ENCODE results near the gene LRRC56.
A peak's percentile ranks its signal among the peaks of the same experiment; 100 is the strongest.

LRRC56 gene
- 7.6 to 11.5 (median 9.0) reads per million in 4 donors for total RNA-seq

- peak; percentile 84 to 89 (median 87) for DNase-seq
Measured at GRCh38 chr11:536841-537621, at the start of gene LRRC56. TSS of gene LRRC56 (plus strand) at chr11:537527. CDS start at chr11:540685, 3,158 bp downstream.

- no peak for DNase-seq
Measured at GRCh38 chr11:487571-488021, 49.7 kb upstream of the LRRC56 start.

- DNase-seq = no peak
Measured at GRCh38 chr11:488062-488461, 49.3 kb upstream of the LRRC56 start.

- no peak for DNase-seq
Measured at GRCh38 chr11:488579-488978, 48.7 kb upstream of the LRRC56 start.

- no peak for DNase-seq
Measured at GRCh38 chr11:488992-489391, 48.3 kb upstream of the LRRC56 start.

GRCh38 chr11:489610-490185 is 47.6 kb upstream of the LRRC56 start:
- DNase-seq = no peak

GRCh38 chr11:490186-490929 is 47.0 kb upstream of the LRRC56 start:
- no peak for DNase-seq

GRCh38 chr11:490930-491260 is 46.4 kb upstream of the LRRC56 start:
- no peak for DNase-seq

- DNase-seq = no peak
Measured at GRCh38 chr11:491358-491757, 46.0 kb upstream of the LRRC56 start.

- DNase-seq = no peak
Measured at GRCh38 chr11:492427-493226, 44.7 kb upstream of the LRRC56 start.

GRCh38 chr11:494761-495536 is 42.4 kb upstream of the LRRC56 start:
- DNase-seq = no peak

GRCh38 chr11:495537-495931 is 41.8 kb upstream of the LRRC56 start:
- DNase-seq = no peak

- DNase-seq = no peak
Measured at GRCh38 chr11:496834-497564, 40.3 kb upstream of the LRRC56 start.

- no peak for DNase-seq
Measured at GRCh38 chr11:497565-498296, 39.6 kb upstream of the LRRC56 start.

GRCh38 chr11:498297-499181 is 38.8 kb upstream of the LRRC56 start:
- DNase-seq = no peak

- no peak for DNase-seq
Measured at GRCh38 chr11:499201-500076, 37.9 kb upstream of the LRRC56 start.

GRCh38 chr11:501001-501682 is 36.2 kb upstream of the LRRC56 start:
- DNase-seq = no peak
